ENCODE data around the gene DNAH5. TPM values are rescaled to one million over a fixed set of nuclear protein-coding genes. Genes with fewer than 3 reads are reported as not detected.

The DNAH5 gene
- total RNA-seq, 3 donors from 2014 or later (not counting 1 experiment from before 2014, with no cell fraction given): not detected

- no peaks in the 10 kb centered on the region for H3K9me3 ChIP-seq (ENCODE audit: control insufficient read depth, insufficient read depth, low read length)
- 91% methylated on average over 2 of the region's 2 CpGs for WGBS (ENCODE audit: insufficient coverage)
- no peaks in the 10 kb centered on the region for H3K36me3 ChIP-seq (ENCODE audit: control insufficient read depth, insufficient read depth, low read length)
- ATAC-seq: no peak
- H3K27ac ChIP-seq (ENCODE audit: low read length): no peak overlapping the region
- Mint-ChIP-seq H3K27ac (no peak overlapping the region), H3K9me3 (no peaks in the 10 kb centered on the region), H3K27me3 (ENCODE audit: low read depth in 2 of 2) (peaks cover 10 to 12% of the 10 kb centered on the region in 2 donors), H3K4me3 (no peak overlapping the region), H3K36me3 (no peaks in the 10 kb centered on the region), H3K4me1 (no peaks in the 10 kb centered on the region)
- H3K4me1 ChIP-seq (ENCODE audit: control insufficient read depth, insufficient read depth, low read length): no peaks in the 10 kb centered on the region
- H3K4me3 ChIP-seq (ENCODE audit: low read length): no peak overlapping the region
- TF ChIP-seq, protein P1, sequence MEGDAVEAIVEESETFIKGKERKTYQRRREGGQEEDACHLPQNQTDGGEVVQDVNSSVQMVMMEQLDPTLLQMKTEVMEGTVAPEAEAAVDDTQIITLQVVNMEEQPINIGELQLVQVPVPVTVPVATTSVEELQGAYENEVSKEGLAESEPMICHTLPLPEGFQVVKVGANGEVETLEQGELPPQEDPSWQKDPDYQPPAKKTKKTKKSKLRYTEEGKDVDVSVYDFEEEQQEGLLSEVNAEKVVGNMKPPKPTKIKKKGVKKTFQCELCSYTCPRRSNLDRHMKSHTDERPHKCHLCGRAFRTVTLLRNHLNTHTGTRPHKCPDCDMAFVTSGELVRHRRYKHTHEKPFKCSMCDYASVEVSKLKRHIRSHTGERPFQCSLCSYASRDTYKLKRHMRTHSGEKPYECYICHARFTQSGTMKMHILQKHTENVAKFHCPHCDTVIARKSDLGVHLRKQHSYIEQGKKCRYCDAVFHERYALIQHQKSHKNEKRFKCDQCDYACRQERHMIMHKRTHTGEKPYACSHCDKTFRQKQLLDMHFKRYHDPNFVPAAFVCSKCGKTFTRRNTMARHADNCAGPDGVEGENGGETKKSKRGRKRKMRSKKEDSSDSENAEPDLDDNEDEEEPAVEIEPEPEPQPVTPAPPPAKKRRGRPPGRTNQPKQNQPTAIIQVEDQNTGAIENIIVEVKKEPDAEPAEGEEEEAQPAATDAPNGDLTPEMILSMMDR (IDR thresholded peaks at IDR 0.05): no peak
- DNase-seq: no peak
- intact Hi-C loops (cut with micrococcal nuclease): no loop called here
- no peaks in the 10 kb centered on the region for H3K27me3 ChIP-seq (ENCODE audit: control insufficient read depth, insufficient read depth, low read length)
These were observed 46.4 kb upstream of the DNAH5 start for GRCh38 chr5:13990896-13991295.

GRCh38 chr5:13989832-13990231, 45.3 kb upstream of the DNAH5 start:
- H3K27ac ChIP-seq (ENCODE audit: low read length): no peak overlapping the region
- intact Hi-C loops (cut with micrococcal nuclease): no loop called here
- Mint-ChIP-seq H3K4me3 (no peak overlapping the region), H3K27ac (no peak overlapping the region), H3K36me3 (no peaks in the 10 kb centered on the region), H3K9me3 (no peaks in the 10 kb centered on the region), H3K4me1 (no peaks in the 10 kb centered on the region), H3K27me3 (ENCODE audit: low read depth in 2 of 2) (peaks cover 10 to 12% of the 10 kb centered on the region in 2 donors)
- TF ChIP-seq, protein P1 (IDR thresholded peaks at IDR 0.05): no peak
- no peaks in the 10 kb centered on the region for H3K9me3 ChIP-seq (ENCODE audit: control insufficient read depth, insufficient read depth, low read length)
- H3K27me3 ChIP-seq (ENCODE audit: control insufficient read depth, insufficient read depth, low read length): no peaks in the 10 kb centered on the region
- ATAC-seq (no peak), DNase-seq (no peak)
- no peaks in the 10 kb centered on the region for H3K4me1 ChIP-seq (ENCODE audit: control insufficient read depth, insufficient read depth, low read length)
- H3K36me3 ChIP-seq (ENCODE audit: control insufficient read depth, insufficient read depth, low read length): no peaks in the 10 kb centered on the region
- H3K4me3 ChIP-seq (ENCODE audit: low read length): no peak overlapping the region
- 87% methylated on average over 2 of the region's 2 CpGs for WGBS (ENCODE audit: insufficient coverage)

GRCh38 chr5:13987843-13988464, 43.5 kb upstream of the DNAH5 start:
- Histone ChIP-seq H3K36me3 (ENCODE audit: control insufficient read depth, insufficient read depth, low read length) (no peaks in the 10 kb centered on the region), H3K9me3 (ENCODE audit: control insufficient read depth, insufficient read depth, low read length) (no peaks in the 10 kb centered on the region), H3K4me1 (ENCODE audit: control insufficient read depth, insufficient read depth, low read length) (no peaks in the 10 kb centered on the region), H3K4me3 (ENCODE audit: low read length) (no peak overlapping the region), H3K27me3 (ENCODE audit: control insufficient read depth, insufficient read depth, low read length) (no peaks in the 10 kb centered on the region), H3K27ac (ENCODE audit: low read length) (no peak overlapping the region)
- Mint-ChIP-seq H3K4me1 (no peaks in the 10 kb centered on the region), H3K4me3 (no peak overlapping the region), H3K36me3 (no peaks in the 10 kb centered on the region), H3K27ac (no peak overlapping the region), H3K27me3 (ENCODE audit: low read depth in 2 of 2) (peaks cover 0 to 6% of the 10 kb centered on the region in 2 donors), H3K9me3 (no peaks in the 10 kb centered on the region)
- ATAC-seq: peak in 2 of 3 donors; percentile 38 to 46
- intact Hi-C loops (cut with micrococcal nuclease): loop anchor here (1.0 kb wide), 2 partner anchors 282 to 660 kb away; no protein-coding TSS in a partner anchor
- DNase-seq: peak in 1 of 2 donors; percentile 19
- TF ChIP-seq, protein P1 (IDR thresholded peaks at IDR 0.05): peak; percentile 58
- WGBS (ENCODE audit: insufficient coverage): 20% methylated on average over 7 of the region's 7 CpGs

All from natural killer cell (primary cell).